Smooth muscle cell (in vitro differentiated cells): ENCODE results near the gene PNRC2. TPM values are rescaled to one million over a fixed set of nuclear protein-coding genes. Genes with fewer than 3 reads are reported as not detected.
"Not testable (repeated sequence)": the region's sequence is repeated elsewhere in the genome, so short reads cannot be mapped to it uniquely, and the experiment has no call there.

ENCODE experiments used
- DNase-seq: peaks from one replicate; lab custom pipeline; 2025; ENCODE audit not compliant: unreplicated experiment; lab: John Stamatoyannopoulos, UW
- H2AFZ ChIP-seq: fragments of 200-600 bp; sonication (generic); 2 replicates; pipeline ENCODE4 v1.6.0; 2016; ENCODE audit warnings: antibody characterized with exemption, low read depth, mild to moderate bottlenecking
- H3F3A ChIP-seq: fragments of 200-600 bp; sonication (generic); 2 replicates; pipeline ENCODE4 v1.6.0; 2017; ENCODE audit warnings: antibody characterized with exemption, low read depth
- H3K27ac ChIP-seq: fragments of 200-600 bp; sonication (generic); 2 replicates; pipeline ENCODE4 v1.5.1; 2016; ENCODE audit warnings: low read depth, mild to moderate bottlenecking
- H3K27me3 ChIP-seq: fragments of 200-600 bp; sonication (generic); 2 replicates; pipeline ENCODE4 v1.6.1; 2016; ENCODE audit warnings: low read depth, mild to moderate bottlenecking
- H3K36me3 ChIP-seq: fragments of 200-600 bp; sonication (generic); 2 replicates; pipeline ENCODE4 v1.5.1; 2016; ENCODE audit warnings: low read depth
- H3K4me1 ChIP-seq: fragments of 200-600 bp; sonication (generic); 2 replicates; pipeline ENCODE4 v1.5.1; 2016; ENCODE audit warnings: low read depth
- H3K4me2 ChIP-seq: fragments of 200-600 bp; sonication (generic); 2 replicates; pipeline ENCODE4 v1.6.0; 2016; ENCODE audit warnings: mild to moderate bottlenecking
- H3K4me3 ChIP-seq: fragments of 200-600 bp; sonication (generic); 2 replicates; pipeline ENCODE4 v1.5.1; 2016; ENCODE audit warnings: mild to moderate bottlenecking
- H3K79me2 ChIP-seq: fragments of 200-600 bp; sonication (generic); 2 replicates; pipeline ENCODE4 v1.6.0; 2016; ENCODE audit warnings: low read depth, mild to moderate bottlenecking
- H3K9ac ChIP-seq: fragments of 200-600 bp; sonication (generic); 2 replicates; pipeline ENCODE4 v1.6.0; 2016; ENCODE audit warnings: low read depth
- H3K9me3 ChIP-seq: fragments of 200-600 bp; sonication (generic); replicated peaks from 2 replicates; pipeline ENCODE4 v1.5.1; 2016; ENCODE audit warnings: low read depth
- H4K20me1 ChIP-seq: fragments of 200-600 bp; sonication (generic); 2 replicates; pipeline ENCODE4 v1.6.0; 2016; ENCODE audit warnings: low read depth
- WGBS: methylation state at CpG from one replicate; pipeline ENCODE4 v1.1.7; 2016; ENCODE audit warnings: low lambda C conversion rate; 5-methylcytosine and 5-hydroxymethylcytosine counted together
- polyA plus RNA-seq: library from polyadenylated mRNA; unstranded; fragments of >200 nt; fragmentation: Nextera tagmentation; extraction: Ambion mirVana; gene quantifications from 2 replicates; pipeline ENCODE4 v1.2.1, GENCODE V29; 2016
- total RNA-seq: library from RNA; depleted of rRNA; stranded (reverse); fragments of >200 nt; gene quantifications from 2 replicates; pipeline ENCODE4 v1.2.3, GENCODE V29; 2014
- TF ChIP-seq, protein P1 (sequence below): fragments of 200-600 bp; sonication (generic); IDR thresholded peaks from 2 replicates; pipeline ENCODE4 v1.5.1; 2017; ENCODE audit warnings: borderline replicate concordance, mild to moderate bottlenecking, antibody characterized with exemption; ENCODE audit not compliant: insufficient read depth, poor library complexity, severe bottlenecking

Gene PNRC2
- total and polyA plus RNA-seq, 2 experiments from 2014 or later, result 53.3 to 77.8 TPM

GRCh38 chr1:23984417-23985186 lies 25.0 kb downstream of the PNRC2 start:
- TF ChIP-seq, protein P1, sequence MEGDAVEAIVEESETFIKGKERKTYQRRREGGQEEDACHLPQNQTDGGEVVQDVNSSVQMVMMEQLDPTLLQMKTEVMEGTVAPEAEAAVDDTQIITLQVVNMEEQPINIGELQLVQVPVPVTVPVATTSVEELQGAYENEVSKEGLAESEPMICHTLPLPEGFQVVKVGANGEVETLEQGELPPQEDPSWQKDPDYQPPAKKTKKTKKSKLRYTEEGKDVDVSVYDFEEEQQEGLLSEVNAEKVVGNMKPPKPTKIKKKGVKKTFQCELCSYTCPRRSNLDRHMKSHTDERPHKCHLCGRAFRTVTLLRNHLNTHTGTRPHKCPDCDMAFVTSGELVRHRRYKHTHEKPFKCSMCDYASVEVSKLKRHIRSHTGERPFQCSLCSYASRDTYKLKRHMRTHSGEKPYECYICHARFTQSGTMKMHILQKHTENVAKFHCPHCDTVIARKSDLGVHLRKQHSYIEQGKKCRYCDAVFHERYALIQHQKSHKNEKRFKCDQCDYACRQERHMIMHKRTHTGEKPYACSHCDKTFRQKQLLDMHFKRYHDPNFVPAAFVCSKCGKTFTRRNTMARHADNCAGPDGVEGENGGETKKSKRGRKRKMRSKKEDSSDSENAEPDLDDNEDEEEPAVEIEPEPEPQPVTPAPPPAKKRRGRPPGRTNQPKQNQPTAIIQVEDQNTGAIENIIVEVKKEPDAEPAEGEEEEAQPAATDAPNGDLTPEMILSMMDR, result no peak

GRCh38 chr1:23987038-23987437 lies 27.4 kb downstream of the PNRC2 start:
- H3K4me2 ChIP-seq, DNase-seq, H3K4me3 ChIP-seq, H4K20me1 ChIP-seq, H3K9me3 ChIP-seq, H3F3A ChIP-seq, H3K36me3 ChIP-seq, H3K27me3 ChIP-seq, H3K9ac ChIP-seq, H3K79me2 ChIP-seq, H3K27ac ChIP-seq, H2AFZ ChIP-seq, H3K4me1 ChIP-seq: not testable (repeated sequence)
- WGBS, result 95% methylated on average over 1 of the region's 23 CpGs

More at GRCh38 chr1:23984417-23985186, 25.0 kb downstream of the PNRC2 start:
- no peak overlapping the region for H3K4me3 ChIP-seq
- H3F3A ChIP-seq, result no peaks in the 10 kb centered on the region
- no peaks in the 10 kb centered on the region for H3K9me3 ChIP-seq
- peaks cover 1% of the 10 kb centered on the region for H4K20me1 ChIP-seq
- H3K4me1 ChIP-seq, result peaks cover 6% of the 10 kb centered on the region
- no peaks in the 10 kb centered on the region for H3K27me3 ChIP-seq
- H3K36me3 ChIP-seq, result no peaks in the 10 kb centered on the region
- no peak overlapping the region for H3K9ac ChIP-seq
- 77% methylated on average over 5 of the region's 5 CpGs for WGBS
- H3K79me2 ChIP-seq, result peaks cover 5% of the 10 kb centered on the region
- DNase-seq, result no peak
- peak overlapping the region; percentile 24 for H3K4me2 ChIP-seq
- peak overlapping the region; percentile 32 for H3K27ac ChIP-seq
- H2AFZ ChIP-seq, result no peak overlapping the region

DNA sequence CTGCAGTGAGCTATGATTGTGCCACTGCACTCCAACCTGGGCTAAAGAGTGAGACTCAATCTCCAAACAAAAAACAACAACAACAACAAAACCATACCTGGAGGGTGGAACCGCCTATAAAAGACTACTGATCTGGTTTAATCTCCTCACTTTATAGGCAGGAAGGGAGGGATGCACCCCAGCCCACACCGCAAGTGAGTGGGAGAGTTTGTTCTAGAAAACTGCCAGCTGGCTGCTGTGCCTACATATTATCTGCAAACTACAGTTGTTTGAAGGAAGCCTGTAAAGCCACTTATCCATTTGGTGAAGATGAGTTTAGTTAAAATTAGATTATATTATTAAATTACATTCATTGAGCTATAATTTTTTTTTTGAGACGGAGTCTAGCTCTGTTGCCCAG lies 29.6 kb downstream of the PNRC2 start:
- Histone ChIP-seq H4K20me1 (no peaks in the 10 kb centered on the region), H3K36me3 (no peaks in the 10 kb centered on the region), H3K27ac (no peak overlapping the region), H2AFZ (no peak overlapping the region), H3K27me3 (no peaks in the 10 kb centered on the region), H3K4me1 (no peaks in the 10 kb centered on the region), H3F3A (no peaks in the 10 kb centered on the region), H3K9ac (no peak overlapping the region), H3K4me2 (no peak overlapping the region), H3K79me2 (no peaks in the 10 kb centered on the region), H3K4me3 (no peak overlapping the region), H3K9me3 (no peaks in the 10 kb centered on the region)
- TF ChIP-seq, protein P1, result no peak
- 88% methylated on average over 3 of the region's 3 CpGs for WGBS
- no peak for DNase-seq

DNA sequence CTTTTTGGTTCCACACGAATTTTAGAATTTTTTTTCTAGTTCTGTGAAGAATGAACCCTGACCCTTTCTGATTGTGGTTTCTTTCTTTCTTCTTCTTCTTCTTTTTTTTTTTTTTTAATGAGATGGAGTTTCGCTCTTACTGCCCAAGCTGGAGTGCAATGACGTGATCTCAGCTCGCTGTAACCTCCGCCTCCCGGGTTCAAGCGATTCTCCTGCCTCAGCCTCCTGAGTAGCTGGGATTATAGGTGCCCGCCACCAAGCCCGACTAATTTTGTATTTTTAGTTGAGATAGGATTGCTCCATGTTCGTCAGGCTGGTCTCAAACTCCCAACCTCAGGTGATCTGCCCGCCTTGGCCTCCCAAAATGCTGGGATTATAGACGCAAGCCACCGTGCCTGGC lies 32.4 kb downstream of the PNRC2 start:
- WGBS, result 98% methylated on average over 8 of the region's 13 CpGs
- DNase-seq, H4K20me1 ChIP-seq, H3K27ac ChIP-seq, H3K79me2 ChIP-seq, H2AFZ ChIP-seq, H3F3A ChIP-seq, H3K9ac ChIP-seq, H3K9me3 ChIP-seq, H3K4me1 ChIP-seq, H3K4me2 ChIP-seq, H3K4me3 ChIP-seq, H3K27me3 ChIP-seq, H3K36me3 ChIP-seq: not testable (repeated sequence)

DNA sequence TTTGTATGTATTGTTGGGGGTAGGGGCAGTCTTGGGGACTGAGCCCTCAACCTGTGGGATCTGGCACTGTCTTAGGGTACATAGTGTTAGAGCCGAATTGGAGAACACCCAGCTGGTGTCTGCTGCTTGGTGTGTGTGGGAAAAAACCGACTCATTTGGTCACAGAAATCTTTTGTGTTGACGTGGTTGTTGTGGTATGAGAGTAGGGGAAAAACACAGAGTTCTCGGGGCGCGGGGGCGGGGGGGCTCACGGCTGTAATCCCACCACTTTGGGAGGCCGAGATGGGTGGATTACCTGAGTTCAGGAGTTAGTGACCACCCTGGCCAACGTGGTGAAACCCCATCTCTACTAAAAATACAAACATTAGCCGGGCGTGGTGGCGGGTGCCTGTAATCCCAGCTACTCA lies 35.8 kb downstream of the PNRC2 start:
- H3K4me1 ChIP-seq, result no peaks in the 10 kb centered on the region
- H3K27ac ChIP-seq, result no peak overlapping the region
- H4K20me1 ChIP-seq, result no peaks in the 10 kb centered on the region
- 82% methylated on average over 13 of the region's 13 CpGs for WGBS
- TF ChIP-seq, protein P1, result no peak
- no peak for DNase-seq
- H3K9me3 ChIP-seq, result no peaks in the 10 kb centered on the region
- H3K36me3 ChIP-seq, result no peaks in the 10 kb centered on the region
- no peak overlapping the region for H3K4me3 ChIP-seq
- H3F3A ChIP-seq, result no peaks in the 10 kb centered on the region
- no peak overlapping the region for H2AFZ ChIP-seq
- no peaks in the 10 kb centered on the region for H3K79me2 ChIP-seq
- no peak overlapping the region for H3K4me2 ChIP-seq
- no peak overlapping the region for H3K9ac ChIP-seq
- no peaks in the 10 kb centered on the region for H3K27me3 ChIP-seq
